IPS-18a (cell line): ENCODE data around the gene LARP4B.

Source experiments
- H3K27ac ChIP-seq: one replicate; pipeline ENCODE4 v1.5.1; 2013; ENCODE audit warnings: low read length
- H3K27me3 ChIP-seq: one replicate; pipeline ENCODE4 v1.6.1; 2013; ENCODE audit warnings: mild to moderate bottlenecking, low read length; ENCODE audit not compliant: control insufficient read depth, insufficient read depth
- H3K36me3 ChIP-seq: one replicate; pipeline ENCODE4 v1.6.1; 2013; ENCODE audit warnings: low read depth, low read length; ENCODE audit not compliant: control insufficient read depth
- H3K4me1 ChIP-seq: one replicate; pipeline ENCODE4 v1.6.1; 2013; ENCODE audit warnings: low read depth, low read length; ENCODE audit not compliant: control insufficient read depth
- H3K4me3 ChIP-seq: one replicate; pipeline ENCODE4 v1.5.1; 2013; ENCODE audit warnings: low read length
- H3K9ac ChIP-seq: one replicate; pipeline ENCODE4 v1.6.1; 2013; ENCODE audit warnings: mild to moderate bottlenecking, low read length, moderate library complexity
- H3K9me3 ChIP-seq: one replicate; pipeline ENCODE4 v1.6.1; 2013; ENCODE audit warnings: low read depth, low read length; ENCODE audit not compliant: control insufficient read depth

Gene LARP4B

DNA sequence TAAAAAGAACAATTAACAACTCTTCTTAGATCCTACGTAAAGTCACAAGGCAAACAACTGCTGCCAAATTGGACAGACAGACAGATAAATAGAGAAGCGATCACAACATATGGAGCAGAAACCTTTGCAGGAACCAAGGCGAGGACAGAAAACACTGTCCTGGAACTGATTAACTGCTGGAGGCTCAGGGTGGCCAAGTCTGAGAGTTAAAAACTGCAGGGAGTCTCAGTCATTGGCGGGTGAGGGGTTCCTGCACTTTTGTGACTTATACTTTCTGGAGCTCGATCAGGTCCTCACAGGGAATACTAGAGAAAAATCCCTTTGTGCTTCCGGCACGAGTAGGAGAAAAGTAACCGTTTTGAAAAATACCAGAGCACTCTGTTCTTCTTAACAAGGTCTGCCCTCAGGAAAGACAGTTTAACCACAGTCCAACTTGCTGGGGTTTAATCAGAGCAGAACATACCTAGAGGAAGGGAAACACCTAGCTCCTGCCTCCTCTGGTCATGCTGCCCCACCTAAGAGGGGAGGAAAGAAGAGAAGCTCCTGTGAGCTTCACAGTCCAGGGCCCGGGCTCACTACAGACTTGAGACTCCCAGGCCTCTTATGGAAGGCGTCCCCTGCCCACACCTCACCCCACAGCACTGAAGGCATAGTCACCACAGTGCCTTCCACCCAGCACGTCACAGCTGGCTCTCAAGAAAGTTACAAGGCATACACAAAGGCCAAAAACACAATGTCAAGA is 74.9 kb downstream of the LARP4B start:
- no peak overlapping the region for H3K4me3 ChIP-seq
- no peak overlapping the region for H3K27ac ChIP-seq
- no peaks in the 10 kb centered on the region for H3K27me3 ChIP-seq
- H3K9me3 ChIP-seq, result no peaks in the 10 kb centered on the region
- no peaks in the 10 kb centered on the region for H3K4me1 ChIP-seq
- peaks cover 34% of the 10 kb centered on the region for H3K36me3 ChIP-seq
- H3K9ac ChIP-seq, result no peak overlapping the region

DNA sequence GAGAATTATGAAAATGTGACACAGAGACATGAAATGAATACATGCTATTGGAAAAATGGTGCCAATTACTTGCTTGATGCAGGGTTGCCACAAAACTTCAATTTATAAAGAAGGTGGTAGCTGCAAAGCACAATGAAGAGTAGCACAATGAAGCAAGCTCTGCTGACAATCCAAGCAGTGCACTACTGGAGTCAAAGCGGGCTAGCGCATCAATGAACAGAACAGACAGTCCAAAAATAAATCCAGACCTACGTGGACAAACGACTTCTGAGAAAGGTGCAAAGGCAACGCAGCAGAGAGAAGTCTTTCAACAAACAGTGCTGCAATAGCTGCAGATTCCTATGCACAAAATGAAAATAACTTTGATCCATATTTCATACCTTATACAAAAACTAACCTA is 75.8 kb downstream of the LARP4B start:
- peaks cover 28% of the 10 kb centered on the region for H3K36me3 ChIP-seq
- peaks cover 3% of the 10 kb centered on the region for H3K9me3 ChIP-seq
- no peaks in the 10 kb centered on the region for H3K27me3 ChIP-seq
- H3K4me3 ChIP-seq, result no peak overlapping the region
- H3K4me1 ChIP-seq, result no peaks in the 10 kb centered on the region
- no peak overlapping the region for H3K9ac ChIP-seq
- no peak overlapping the region for H3K27ac ChIP-seq

DNA sequence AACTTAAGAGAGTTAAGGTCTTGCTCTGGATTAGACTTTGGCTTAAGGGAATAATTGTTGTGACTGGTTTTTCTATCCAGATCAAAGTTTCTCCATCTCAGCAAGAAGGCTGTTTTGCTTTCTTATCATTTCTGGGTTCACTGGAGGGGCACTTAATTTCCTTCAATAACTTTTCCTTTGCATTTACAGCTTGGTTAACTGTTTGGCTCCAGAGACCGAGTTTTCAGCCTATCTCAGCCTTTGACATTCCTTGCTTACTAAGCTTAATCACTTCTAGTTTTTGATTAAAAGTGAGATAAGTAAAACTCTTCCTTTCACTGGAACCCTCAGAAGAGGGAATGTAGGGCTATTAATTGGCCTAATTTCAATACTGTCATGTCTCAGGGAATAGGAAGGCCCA is 76.4 kb downstream of the LARP4B start:
- Histone ChIP-seq H3K36me3 (peaks cover 22% of the 10 kb centered on the region), H3K9me3 (peaks cover 8% of the 10 kb centered on the region)

DNA sequence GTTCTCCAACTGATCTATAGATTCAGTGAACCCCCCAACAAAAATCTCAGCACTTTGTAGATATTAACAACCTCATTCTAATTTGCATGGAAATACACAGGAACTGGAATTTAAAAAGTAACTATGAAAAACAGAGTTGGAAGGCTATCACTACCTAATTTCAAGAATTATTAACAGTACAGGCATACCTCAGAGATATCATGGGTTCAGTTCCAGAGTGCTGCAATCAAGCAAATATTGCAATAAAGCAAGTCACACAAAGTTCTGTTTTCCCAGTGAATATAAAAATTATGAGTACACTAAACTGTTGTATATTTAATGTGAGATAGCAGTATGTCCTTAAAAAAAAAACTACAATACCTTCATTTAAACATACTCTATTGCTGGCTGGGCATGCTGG is 78.5 kb downstream of the LARP4B start:
- Histone ChIP-seq H3K4me1 (no peaks in the 10 kb centered on the region), H3K4me3 (no peak overlapping the region), H3K9ac (no peak overlapping the region), H3K27me3 (no peaks in the 10 kb centered on the region), H3K27ac (no peak overlapping the region), H3K9me3 (peaks cover 13% of the 10 kb centered on the region), H3K36me3 (peaks cover 15% of the 10 kb centered on the region)

More for the DNA sequence above, 76.4 kb downstream of the LARP4B start:
- H3K4me3 ChIP-seq, result no peak overlapping the region
- H3K27me3 ChIP-seq, result no peaks in the 10 kb centered on the region
- H3K4me1 ChIP-seq, result no peaks in the 10 kb centered on the region
- H3K9ac ChIP-seq, result no peak overlapping the region
- H3K27ac ChIP-seq, result no peak overlapping the region

DNA sequence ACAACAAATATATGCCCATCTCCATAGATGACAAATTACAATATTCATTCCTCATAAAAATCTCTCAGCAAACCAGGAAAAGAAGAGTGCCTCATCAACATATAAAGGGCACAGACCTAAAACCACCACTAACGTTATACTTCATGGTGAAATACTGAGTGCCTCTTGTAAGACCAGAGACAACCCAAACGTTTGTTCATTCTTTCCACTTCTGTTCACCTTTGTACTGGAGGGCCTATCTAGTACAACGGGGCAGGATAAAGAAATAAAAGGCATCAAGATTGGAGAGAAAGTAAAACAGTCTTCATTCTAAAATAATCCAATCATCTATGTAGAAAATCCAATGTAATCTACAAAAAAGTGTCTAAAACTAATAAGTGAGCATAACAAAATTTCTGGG is 79.1 kb downstream of the LARP4B start:
- Histone ChIP-seq H3K4me3 (no peak overlapping the region), H3K27ac (no peak overlapping the region), H3K27me3 (no peaks in the 10 kb centered on the region), H3K36me3 (peaks cover 15% of the 10 kb centered on the region), H3K9me3 (peaks cover 13% of the 10 kb centered on the region), H3K4me1 (no peaks in the 10 kb centered on the region), H3K9ac (no peak overlapping the region)

DNA sequence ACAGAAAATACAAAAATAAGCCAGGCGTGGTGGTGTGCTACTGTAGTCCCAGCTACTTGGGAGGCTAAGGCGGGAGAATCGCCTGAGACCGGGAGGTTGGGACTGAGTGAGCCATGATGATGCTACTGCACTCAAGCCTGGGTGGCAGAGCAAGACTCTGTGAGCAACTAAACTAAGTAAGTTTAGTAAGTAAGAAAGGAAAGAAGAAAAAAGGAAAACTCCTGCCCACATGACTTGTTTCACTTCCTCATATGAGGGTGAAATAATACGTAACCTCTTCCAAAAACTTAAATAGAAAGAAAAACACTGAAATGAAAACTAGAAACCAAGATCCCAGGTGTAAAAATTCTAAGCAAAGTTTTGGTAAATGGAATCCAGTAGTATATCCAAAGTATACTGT is 79.6 kb downstream of the LARP4B start:
- H3K27ac ChIP-seq, result no peak overlapping the region
- H3K9me3 ChIP-seq, result peaks cover 13% of the 10 kb centered on the region
- no peak overlapping the region for H3K4me3 ChIP-seq
- no peaks in the 10 kb centered on the region for H3K27me3 ChIP-seq
- H3K4me1 ChIP-seq, result no peaks in the 10 kb centered on the region
- H3K9ac ChIP-seq, result no peak overlapping the region
- peaks cover 15% of the 10 kb centered on the region for H3K36me3 ChIP-seq

DNA sequence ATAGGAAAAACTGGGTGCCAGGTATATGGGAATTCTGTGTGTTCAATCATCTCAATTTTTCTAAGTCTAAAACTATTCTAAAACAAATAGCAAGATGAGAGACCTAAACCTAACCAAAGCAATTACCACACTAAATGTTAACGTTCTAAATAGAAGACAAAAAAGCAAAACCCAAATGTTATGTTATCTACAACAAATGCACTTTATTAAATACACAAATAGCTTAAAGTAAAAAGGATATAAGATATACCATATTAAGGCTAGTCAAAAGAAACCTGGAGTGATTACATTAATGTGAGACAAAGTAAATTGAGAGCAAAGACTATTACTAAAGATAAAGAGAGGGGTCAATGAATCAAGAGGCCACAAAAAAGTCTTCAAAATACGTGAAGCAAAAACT is 81.4 kb downstream of the LARP4B start:
- Histone ChIP-seq H3K4me1 (no peaks in the 10 kb centered on the region), H3K9me3 (peaks cover 13% of the 10 kb centered on the region), H3K36me3 (peaks cover 17% of the 10 kb centered on the region)

DNA sequence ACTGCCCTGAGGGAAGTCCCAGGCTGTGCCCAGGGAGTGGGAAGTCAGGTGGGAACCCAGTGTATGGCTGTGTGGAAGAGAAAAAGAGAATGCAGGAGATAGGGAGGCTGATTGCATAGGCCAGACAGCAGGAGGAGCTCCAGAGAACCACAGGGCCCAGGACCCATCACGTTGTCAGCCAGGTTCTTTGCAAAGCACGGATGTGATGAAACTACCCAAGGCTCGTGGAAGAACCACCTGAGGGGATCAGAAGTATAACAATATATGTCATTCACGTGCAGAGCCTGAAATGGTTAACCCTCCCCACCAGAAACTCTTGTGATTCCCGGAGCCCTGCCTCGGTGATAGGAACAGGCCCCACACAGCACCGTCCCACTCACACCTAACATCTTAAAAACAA is 83.6 kb downstream of the LARP4B start:
- Histone ChIP-seq H3K9ac (no peak overlapping the region), H3K9me3 (peaks cover 13% of the 10 kb centered on the region), H3K27ac (no peak overlapping the region), H3K27me3 (no peaks in the 10 kb centered on the region), H3K4me3 (no peak overlapping the region), H3K36me3 (peaks cover 21% of the 10 kb centered on the region), H3K4me1 (no peaks in the 10 kb centered on the region)

More for the DNA sequence above, 81.4 kb downstream of the LARP4B start:
- no peak overlapping the region for H3K27ac ChIP-seq
- H3K27me3 ChIP-seq, result no peaks in the 10 kb centered on the region
- H3K9ac ChIP-seq, result no peak overlapping the region
- H3K4me3 ChIP-seq, result no peak overlapping the region

DNA sequence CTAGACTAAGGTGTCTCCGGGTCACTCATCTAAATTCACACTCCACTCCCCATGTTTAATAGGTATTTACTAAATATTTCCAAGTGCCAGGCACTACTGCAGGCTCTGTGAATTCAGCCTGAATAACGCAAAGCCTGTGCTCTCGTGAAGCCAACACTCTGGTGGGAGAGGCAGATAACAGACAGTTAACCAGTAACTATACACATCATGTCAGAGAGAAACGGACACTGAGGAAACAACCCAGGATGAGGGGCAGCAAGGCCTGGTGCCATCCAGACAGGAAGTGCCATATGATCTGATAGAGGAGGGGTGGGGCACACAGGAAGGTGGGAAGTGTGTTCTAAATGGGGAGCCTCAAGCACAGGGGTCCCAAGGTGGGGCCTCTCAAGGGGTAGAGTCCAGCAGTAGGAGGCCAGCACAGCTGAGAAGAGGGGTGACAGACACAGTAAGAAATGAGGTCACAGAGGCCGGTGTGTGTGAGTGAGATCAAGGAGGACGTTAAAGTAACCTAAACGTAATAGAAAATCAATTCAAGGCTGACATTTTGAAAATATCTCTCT is 85.3 kb downstream of the LARP4B start:
- Histone ChIP-seq H3K9me3 (peaks cover 13% of the 10 kb centered on the region), H3K9ac (no peak overlapping the region), H3K27me3 (no peaks in the 10 kb centered on the region), H3K4me1 (no peaks in the 10 kb centered on the region), H3K27ac (no peak overlapping the region), H3K4me3 (no peak overlapping the region), H3K36me3 (peaks cover 34% of the 10 kb centered on the region)

DNA sequence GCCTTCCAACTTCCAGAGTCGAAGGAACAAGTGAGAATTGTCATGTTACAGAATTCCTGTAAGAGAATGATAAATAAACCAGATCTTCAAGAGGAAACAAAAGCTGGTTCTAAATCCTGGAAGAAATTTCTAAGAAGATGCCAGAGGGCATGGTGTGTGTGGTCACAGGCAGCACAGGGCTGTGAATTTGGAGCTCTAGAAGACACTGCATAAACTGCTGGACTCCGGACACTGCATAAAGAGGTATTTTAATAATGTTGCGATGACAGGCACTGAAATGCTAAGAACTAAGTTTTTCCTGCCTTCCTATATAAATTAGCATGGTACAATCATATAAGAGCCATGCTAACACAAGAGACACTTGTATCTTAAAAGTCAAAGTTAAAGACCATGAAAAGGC is 86.0 kb downstream of the LARP4B start:
- Histone ChIP-seq H3K36me3 (peaks cover 40% of the 10 kb centered on the region), H3K4me1 (no peaks in the 10 kb centered on the region), H3K9ac (no peak overlapping the region), H3K27me3 (no peaks in the 10 kb centered on the region), H3K27ac (no peak overlapping the region), H3K9me3 (peaks cover 9% of the 10 kb centered on the region), H3K4me3 (no peak overlapping the region)

DNA sequence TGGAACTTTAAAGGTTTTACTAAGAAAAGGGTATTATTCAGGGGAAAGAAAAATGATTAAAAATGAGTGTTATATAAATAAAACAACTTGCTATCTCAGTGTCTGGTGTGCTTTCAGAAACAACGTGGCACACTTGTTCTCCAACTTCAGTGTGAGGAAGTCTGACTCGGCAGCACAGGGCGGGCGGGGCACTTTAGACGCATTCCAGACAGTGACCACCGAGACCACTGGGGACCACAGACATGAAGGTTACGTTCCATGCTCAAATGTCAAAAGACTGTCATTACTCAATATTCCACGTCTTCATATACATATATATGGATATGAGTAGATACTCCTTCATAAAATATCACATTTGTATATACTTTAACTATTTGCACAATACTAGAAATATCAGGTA is 87.0 kb downstream of the LARP4B start:
- Histone ChIP-seq H3K36me3 (peaks cover 50% of the 10 kb centered on the region), H3K9me3 (peaks cover under 1% of the 10 kb centered on the region), H3K27ac (no peak overlapping the region), H3K9ac (no peak overlapping the region), H3K4me1 (no peaks in the 10 kb centered on the region), H3K4me3 (no peak overlapping the region), H3K27me3 (no peaks in the 10 kb centered on the region)

DNA sequence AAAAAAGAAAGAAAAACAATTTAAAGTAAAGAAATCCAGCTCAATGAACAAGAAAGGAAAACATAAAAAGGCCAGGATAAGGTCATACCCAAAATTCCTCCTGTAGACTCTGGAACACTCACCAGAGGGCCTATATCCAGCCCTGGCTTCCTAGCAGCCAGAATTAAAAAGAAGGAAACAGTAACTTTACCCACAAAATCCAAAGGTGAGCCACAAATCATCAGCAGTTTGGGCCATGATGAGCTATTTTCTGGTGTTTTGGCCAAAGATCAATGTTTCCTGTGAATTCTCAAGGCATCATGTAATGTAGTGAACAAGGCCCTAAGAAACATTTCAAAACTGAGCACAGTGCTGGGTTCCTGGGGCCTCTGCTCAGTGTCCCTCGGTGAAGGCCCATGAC is 87.8 kb downstream of the LARP4B start:
- no peaks in the 10 kb centered on the region for H3K9me3 ChIP-seq
- no peak overlapping the region for H3K4me3 ChIP-seq
- H3K4me1 ChIP-seq, result no peaks in the 10 kb centered on the region
- H3K36me3 ChIP-seq, result peaks cover 51% of the 10 kb centered on the region
- H3K27me3 ChIP-seq, result no peaks in the 10 kb centered on the region
- H3K9ac ChIP-seq, result no peak overlapping the region
- H3K27ac ChIP-seq, result no peak overlapping the region
